PC-9 (cell line): ENCODE measurements around the gene STEAP1B. TPM values are rescaled to one million over a fixed set of nuclear protein-coding genes. Genes with fewer than 3 reads are reported as not detected.

Experiments
- BruUV-seq: library from RNA; stranded (reverse); fragments of 400-500 nt; replicated peaks from 2 replicates; lab custom pipeline; 2021; lab: Mats Ljungman, UMichigan
- CTCF ChIA-PET: fragments of 300-600 bp; sonication (Branson Sonifier 250); formaldehyde crosslinking; loops from one replicate; lab custom pipeline; 2022; ENCODE audit warnings: antibody characterized with exemption; lab: Charles Lee
- POLR2A ChIA-PET: fragments of 300-600 bp; sonication (Branson Sonifier 250); formaldehyde crosslinking; loops from one replicate; lab custom pipeline; 2022; ENCODE audit warnings: antibody characterized with exemption; ENCODE audit not compliant: unreplicated experiment; lab: Charles Lee
- DNase-seq, 2 experiments: peaks; one replicate each; pipeline versions ENCODE4 v3.0.0 to v3.0.0-alpha.2; 2015 to 2022; ENCODE audit warnings: mixed read lengths in 1 of 2
- H2AFZ ChIP-seq: fragments of 200-600 bp; sonication (generic); 2 replicates; pipeline ENCODE4 v1.8.1; 2017; ENCODE audit warnings: antibody characterized with exemption
- H3F3A ChIP-seq: fragments of 200-600 bp; sonication (generic); 2 replicates; pipeline ENCODE4 v1.8.1; 2017; ENCODE audit warnings: antibody characterized with exemption, mild to moderate bottlenecking, low read depth; ENCODE audit not compliant: insufficient read depth
- H3K27ac ChIP-seq: fragments of 200-600 bp; sonication (generic); 2 replicates; pipeline ENCODE4 v1.6.1; 2016; ENCODE audit warnings: mixed run types
- H3K27me3 ChIP-seq: fragments of 200-600 bp; sonication (generic); 2 replicates; pipeline ENCODE4 v1.6.1; 2016; ENCODE audit warnings: low read depth, mixed run types; ENCODE audit not compliant: insufficient read depth
- H3K36me3 ChIP-seq: fragments of 200-600 bp; sonication (generic); 2 replicates; pipeline ENCODE4 v1.6.1; 2016; ENCODE audit warnings: low read depth, mixed run types
- H3K4me1 ChIP-seq: fragments of 200-600 bp; sonication (generic); replicated peaks from 2 replicates; pipeline ENCODE4 v1.6.1; 2016; ENCODE audit warnings: mixed run types; ENCODE audit not compliant: insufficient read depth
- H3K4me2 ChIP-seq: fragments of 200-600 bp; sonication (generic); 2 replicates; pipeline ENCODE4 v1.6.1; 2017; ENCODE audit warnings: mixed run types
- H3K4me3 ChIP-seq: fragments of 200-600 bp; sonication (generic); 2 replicates; pipeline ENCODE4 v1.6.1; 2016; ENCODE audit warnings: mixed run types
- H3K79me2 ChIP-seq: fragments of 200-600 bp; sonication (generic); 2 replicates; pipeline ENCODE4 v1.6.1; 2017; ENCODE audit warnings: low read depth, mixed run types
- H3K9me2 ChIP-seq: fragments of 200-600 bp; sonication (generic); 2 replicates; pipeline ENCODE4 v1.8.1; 2017; ENCODE audit warnings: mild to moderate bottlenecking; ENCODE audit not compliant: insufficient read depth
- H3K9me3 ChIP-seq: fragments of 200-600 bp; sonication (generic); 2 replicates; pipeline ENCODE4 v1.8.1; 2016; ENCODE audit warnings: low read depth; ENCODE audit not compliant: insufficient read depth
- H4K20me1 ChIP-seq: fragments of 200-600 bp; sonication (generic); 2 replicates; pipeline ENCODE4 v1.8.1; 2017; ENCODE audit not compliant: insufficient read depth
- EZH2 ChIP-seq: fragments of 200-600 bp; sonication (generic); IDR thresholded peaks from 2 replicates; pipeline ENCODE4 v1.8.0; 2017; ENCODE audit warnings: antibody characterized with exemption, low read depth
- intact Hi-C: fragments of 100-400 bp; cut with micrococcal nuclease; formaldehyde crosslinking; loops from one replicate; pipeline ENCODE4 v1.10.0; 2022; ENCODE audit not compliant: unreplicated experiment
- total RNA-seq: library from RNA; stranded (reverse); gene quantifications from 2 replicates; pipeline ENCODE4 v1.2.3, GENCODE V29; 2021
- TF ChIP-seq, protein P1 (sequence below): fragments of 200-600 bp; sonication (generic); conservative IDR thresholded peaks from 2 replicates; pipeline ENCODE4 v1.6.1; 2017; ENCODE audit warnings: mixed run types, antibody characterized with exemption, mild to moderate bottlenecking, moderate library complexity

STEAP1B gene
- total RNA-seq, 1 experiment from 2014 or later = 0.35 TPM

DNA sequence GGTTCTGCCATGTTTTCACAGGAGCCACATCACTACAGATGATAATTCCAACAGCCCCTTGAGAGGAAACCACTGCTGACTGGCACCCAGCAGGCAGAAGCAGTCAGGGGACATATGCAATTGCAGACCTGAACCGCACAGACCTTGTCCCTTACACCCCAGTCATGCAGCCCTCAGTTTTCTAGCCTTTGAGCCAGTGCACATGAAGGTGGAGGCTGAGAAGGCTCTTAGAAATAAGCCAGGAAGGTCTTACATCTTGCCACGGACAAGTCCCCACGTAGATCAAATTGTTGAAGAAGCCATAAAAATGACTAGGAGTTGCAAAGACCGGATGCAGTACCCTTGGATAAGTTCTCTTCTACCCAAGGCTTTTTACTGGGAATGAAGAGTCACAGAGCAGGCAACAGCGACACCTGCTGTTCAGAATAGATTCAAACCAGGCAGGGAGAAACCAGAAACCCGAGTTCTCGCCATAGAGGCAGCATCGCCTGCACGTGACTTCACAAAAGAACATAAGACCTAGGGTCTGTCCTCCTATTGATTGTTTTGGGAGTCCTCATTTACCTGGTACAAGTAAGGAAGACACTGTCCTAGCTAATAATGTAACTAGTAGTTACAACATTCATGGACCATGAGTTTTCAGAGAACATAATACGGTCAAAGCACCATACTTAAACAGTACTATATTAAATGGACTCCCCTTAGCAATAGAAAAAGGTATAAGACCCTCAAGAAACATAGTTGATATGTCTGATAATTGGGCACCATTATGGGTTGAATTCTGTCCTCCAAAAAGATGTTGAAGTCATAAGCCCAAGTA is 11.1 kb downstream of the STEAP1B start:
- H2AFZ ChIP-seq = no peak overlapping the region
- H3F3A ChIP-seq = peaks cover 5% of the 10 kb centered on the region; the same call in 1 of the 2 replicates
- no peaks in the 10 kb centered on the region for H3K9me3 ChIP-seq
- BruUV-seq = no TSS peak
- no peaks in the 10 kb centered on the region for H3K79me2 ChIP-seq
- peak; percentile 49 to 75 for DNase-seq
- no peaks in the 10 kb centered on the region for H3K36me3 ChIP-seq
- H3K27ac ChIP-seq = no peak overlapping the region
- no peak overlapping the region for H3K4me3 ChIP-seq
- TF ChIP-seq, protein P1, sequence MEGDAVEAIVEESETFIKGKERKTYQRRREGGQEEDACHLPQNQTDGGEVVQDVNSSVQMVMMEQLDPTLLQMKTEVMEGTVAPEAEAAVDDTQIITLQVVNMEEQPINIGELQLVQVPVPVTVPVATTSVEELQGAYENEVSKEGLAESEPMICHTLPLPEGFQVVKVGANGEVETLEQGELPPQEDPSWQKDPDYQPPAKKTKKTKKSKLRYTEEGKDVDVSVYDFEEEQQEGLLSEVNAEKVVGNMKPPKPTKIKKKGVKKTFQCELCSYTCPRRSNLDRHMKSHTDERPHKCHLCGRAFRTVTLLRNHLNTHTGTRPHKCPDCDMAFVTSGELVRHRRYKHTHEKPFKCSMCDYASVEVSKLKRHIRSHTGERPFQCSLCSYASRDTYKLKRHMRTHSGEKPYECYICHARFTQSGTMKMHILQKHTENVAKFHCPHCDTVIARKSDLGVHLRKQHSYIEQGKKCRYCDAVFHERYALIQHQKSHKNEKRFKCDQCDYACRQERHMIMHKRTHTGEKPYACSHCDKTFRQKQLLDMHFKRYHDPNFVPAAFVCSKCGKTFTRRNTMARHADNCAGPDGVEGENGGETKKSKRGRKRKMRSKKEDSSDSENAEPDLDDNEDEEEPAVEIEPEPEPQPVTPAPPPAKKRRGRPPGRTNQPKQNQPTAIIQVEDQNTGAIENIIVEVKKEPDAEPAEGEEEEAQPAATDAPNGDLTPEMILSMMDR = peak; percentile 100
- TF ChIP-seq EZH2 = no peak
- ChIA-PET POLR2A (no interaction called here), CTCF (no interaction called here)
- H3K4me1 ChIP-seq = peaks cover 12% of the 10 kb centered on the region; the same call in 1 of the 2 replicates
- H4K20me1 ChIP-seq = no peaks in the 10 kb centered on the region
- H3K9me2 ChIP-seq = no peaks in the 10 kb centered on the region
- no peak overlapping the region for H3K4me2 ChIP-seq
- intact Hi-C loops = loop anchor here (1.0 to 10.0 kb wide), 5 partner anchors 132 to 386 kb away; partner anchors contain the start of gene RAPGEF5
- H3K27me3 ChIP-seq = no peaks in the 10 kb centered on the region

DNA sequence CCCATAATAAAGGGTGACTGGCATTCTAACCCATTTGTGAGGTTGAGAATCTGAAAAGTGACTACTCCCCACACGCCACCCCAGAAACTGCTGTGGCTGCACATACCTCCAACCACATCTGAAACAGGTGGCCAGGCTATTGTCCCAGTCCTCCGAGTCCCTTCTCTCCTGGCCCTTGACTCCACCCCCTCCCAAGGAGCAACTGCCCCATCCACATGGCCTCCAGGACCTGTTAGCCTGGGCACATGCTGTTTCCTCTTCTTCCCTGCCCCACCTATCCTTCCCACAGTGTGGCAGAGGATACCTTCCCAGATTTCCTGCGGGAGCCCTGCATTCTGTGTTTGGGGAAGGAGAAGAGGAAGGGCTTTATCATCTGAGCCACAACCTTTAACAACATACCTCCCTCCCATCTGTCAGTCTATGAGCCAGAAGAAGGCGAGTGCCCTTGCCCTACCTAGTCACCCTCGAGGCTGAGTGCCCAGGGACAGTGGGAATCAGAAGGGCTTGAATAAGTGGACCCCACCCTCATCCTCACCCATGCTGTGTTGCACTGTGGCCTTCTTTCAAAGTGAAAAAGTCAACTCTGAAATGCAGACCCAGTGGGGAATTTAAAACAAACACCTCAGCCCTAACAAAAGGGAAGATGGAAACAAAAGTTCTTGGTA is 11.9 kb downstream of the STEAP1B start:
- peaks cover 12% of the 10 kb centered on the region; the same call in 1 of the 2 replicates for H3K4me1 ChIP-seq
- ChIA-PET POLR2A (no interaction called here), CTCF (no interaction called here)
- H3K9me2 ChIP-seq = no peaks in the 10 kb centered on the region
- 0 out of 2 replicates have a peak, but pooled peaks cover 3% of the 10 kb centered on the region for H3K9me3 ChIP-seq
- intact Hi-C loops = loop anchor here (1.0 to 10.0 kb wide), 3 partner anchors 131 to 253 kb away; partner anchors contain the start of gene RAPGEF5
- H2AFZ ChIP-seq = no peak overlapping the region
- no peaks in the 10 kb centered on the region for H3K36me3 ChIP-seq
- BruUV-seq = no TSS peak
- H3K27me3 ChIP-seq = no peaks in the 10 kb centered on the region
- TF ChIP-seq, protein P1 = no peak
- TF ChIP-seq EZH2 = no peak
- H3K79me2 ChIP-seq = no peaks in the 10 kb centered on the region
- peaks cover 5% of the 10 kb centered on the region; the same call in 1 of the 2 replicates for H3F3A ChIP-seq
- H3K4me2 ChIP-seq = no peak overlapping the region
- no peak overlapping the region for H3K4me3 ChIP-seq
- H3K27ac ChIP-seq = no peak overlapping the region
- no peak for DNase-seq
- H4K20me1 ChIP-seq = no peaks in the 10 kb centered on the region

DNA sequence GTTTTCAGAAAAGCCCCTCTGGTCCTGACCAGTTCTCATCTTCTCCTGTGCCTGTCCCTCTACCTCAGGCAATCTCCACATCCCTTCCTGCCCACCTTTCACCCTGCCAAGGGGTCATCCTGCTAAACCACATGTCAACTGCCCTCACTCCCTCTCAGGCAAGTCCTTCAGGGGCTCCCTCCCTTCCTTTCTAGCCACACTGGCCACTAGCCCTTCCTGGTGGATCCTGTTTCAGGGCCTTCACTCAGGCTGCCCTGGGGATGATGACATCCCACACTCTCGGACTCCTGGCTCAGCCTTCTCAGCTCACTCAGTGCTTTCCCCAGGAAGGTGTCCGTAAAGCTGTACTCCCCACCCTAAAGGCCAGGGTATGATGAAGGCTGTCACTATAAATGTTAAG is 13.4 kb downstream of the STEAP1B start:
- BruUV-seq = no TSS peak
- H3K36me3 ChIP-seq = no peaks in the 10 kb centered on the region
- 0 out of 2 replicates have a peak, but pooled peaks cover 4% of the 10 kb centered on the region for H3K9me3 ChIP-seq
- no peak overlapping the region for H2AFZ ChIP-seq
- no peaks in the 10 kb centered on the region for H3K27me3 ChIP-seq
- no peak for TF ChIP-seq EZH2
- TF ChIP-seq, protein P1 = no peak
- no peaks in the 10 kb centered on the region for H3K79me2 ChIP-seq
- H3F3A ChIP-seq = peaks cover 5% of the 10 kb centered on the region; the same call in 1 of the 2 replicates
- H3K4me2 ChIP-seq = no peak overlapping the region
- peaks cover 12% of the 10 kb centered on the region; the same call in 1 of the 2 replicates for H3K4me1 ChIP-seq
- no peaks in the 10 kb centered on the region for H3K9me2 ChIP-seq
- no peak for DNase-seq
- no peak overlapping the region for H3K4me3 ChIP-seq
- H3K27ac ChIP-seq = no peak overlapping the region
- CTCF ChIA-PET = interaction anchor here (0.6 kb wide), 1 partner anchor 376 kb away, joined by 3 read pairs; no protein-coding TSS in a partner anchor
- no peaks in the 10 kb centered on the region for H4K20me1 ChIP-seq
- POLR2A ChIA-PET = no interaction called here
- intact Hi-C loops = loop anchor here (5.0 to 10.0 kb wide), 2 partner anchors 189 to 252 kb away; no protein-coding TSS in a partner anchor
